ENCODE data around the gene CXCL13. TPM values are rescaled to one million over a fixed set of nuclear protein-coding genes. Genes with fewer than 3 reads are reported as not detected.

Gene CXCL13
- polyA plus RNA-seq, 1 of the 3 experiments (the other 2 are of a cell fraction), result not detected

DNA sequence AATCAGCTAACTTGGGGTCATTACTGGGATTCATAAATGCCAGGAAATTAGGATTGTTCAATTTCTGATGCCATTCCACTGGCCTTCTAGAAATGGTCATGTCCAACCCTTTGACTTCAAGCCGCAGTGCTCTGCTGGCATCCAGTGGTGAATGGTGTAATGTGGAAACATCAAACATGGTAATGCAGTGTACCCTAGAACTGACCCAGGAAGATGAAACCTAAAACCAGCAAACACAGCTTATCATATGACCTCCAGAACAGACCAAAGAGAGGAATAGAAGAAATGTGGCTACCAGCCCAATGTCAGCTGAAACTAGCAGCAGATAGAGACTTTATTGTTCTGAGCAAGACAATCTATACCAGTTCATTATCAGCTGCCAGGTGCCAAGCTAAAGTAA, 13.8 kb downstream of the CXCL13 start:
- no peak overlapping the region for H3K27ac ChIP-seq (ENCODE audit: low read depth in 2 of 2, low read length in 1 of 2)
- no peaks in the 10 kb centered on the region for H3K9me2 ChIP-seq
- POLR2A ChIA-PET, result no interaction called here
- no peak for DNase-seq
- no peak overlapping the region for H3K9ac ChIP-seq
- H3K4me2 ChIP-seq, result no peak overlapping the region
- H3K36me3 ChIP-seq (replicated peaks in 1 of 2; ENCODE audit: control insufficient read depth in 1 of 2, insufficient read depth in 2 of 2, low read length in 1 of 2), result no peaks in the 10 kb centered on the region
- H4K20me1 ChIP-seq (ENCODE audit: insufficient read depth), result no peaks in the 10 kb centered on the region
- H2AFZ ChIP-seq (ENCODE audit: low read depth), result no peak overlapping the region
- no peak overlapping the region for H3K4me3 ChIP-seq (ENCODE audit: low read depth in 2 of 2, low read length in 1 of 2)
- 5% methylated on average over 1 of the region's 1 CpG for WGBS (ENCODE audit: low lambda C conversion rate)
- CTCF ChIA-PET, result interaction anchor here (0.7 to 2.2 kb wide), 16 partner anchors 7 to 234 kb away, joined by 3 to 15 read pairs (median 3); partner anchors contain the start of gene CXCL13
- H3K9me3 ChIP-seq, result no peaks in the 10 kb centered on the region
- H3F3A ChIP-seq (replicated peaks; ENCODE audit: insufficient read depth), result peaks cover 5% of the 10 kb centered on the region
- TF ChIP-seq TCF12 (IDR thresholded peaks at IDR 0.05) (no peak), GABPA (IDR thresholded peaks at IDR 0.05; ENCODE audit: low read depth) (no peak), TAF1 (IDR thresholded peaks at IDR 0.05; ENCODE audit: borderline replicate concordance, low read depth, low read length) (no peak), RFX5 (IDR thresholded peaks at IDR 0.05; ENCODE audit: low read length) (no peak), NRF1 (IDR thresholded peaks at IDR 0.05; ENCODE audit: low read depth, low read length) (no peak), USF2 (IDR thresholded peaks at IDR 0.05; ENCODE audit: borderline replicate concordance, low read depth, low read length) (no peak), CTCF (IDR thresholded peaks at IDR 0.05) (no peak), POLR2AphosphoS5 (IDR thresholded peaks at IDR 0.05; ENCODE audit: low read depth, low read length) (no peak), PBX3 (IDR thresholded peaks at IDR 0.05) (no peak), MXI1 (IDR thresholded peaks at IDR 0.05; ENCODE audit: low read depth, low read length) (no peak)
- TF ChIP-seq, protein P1, sequence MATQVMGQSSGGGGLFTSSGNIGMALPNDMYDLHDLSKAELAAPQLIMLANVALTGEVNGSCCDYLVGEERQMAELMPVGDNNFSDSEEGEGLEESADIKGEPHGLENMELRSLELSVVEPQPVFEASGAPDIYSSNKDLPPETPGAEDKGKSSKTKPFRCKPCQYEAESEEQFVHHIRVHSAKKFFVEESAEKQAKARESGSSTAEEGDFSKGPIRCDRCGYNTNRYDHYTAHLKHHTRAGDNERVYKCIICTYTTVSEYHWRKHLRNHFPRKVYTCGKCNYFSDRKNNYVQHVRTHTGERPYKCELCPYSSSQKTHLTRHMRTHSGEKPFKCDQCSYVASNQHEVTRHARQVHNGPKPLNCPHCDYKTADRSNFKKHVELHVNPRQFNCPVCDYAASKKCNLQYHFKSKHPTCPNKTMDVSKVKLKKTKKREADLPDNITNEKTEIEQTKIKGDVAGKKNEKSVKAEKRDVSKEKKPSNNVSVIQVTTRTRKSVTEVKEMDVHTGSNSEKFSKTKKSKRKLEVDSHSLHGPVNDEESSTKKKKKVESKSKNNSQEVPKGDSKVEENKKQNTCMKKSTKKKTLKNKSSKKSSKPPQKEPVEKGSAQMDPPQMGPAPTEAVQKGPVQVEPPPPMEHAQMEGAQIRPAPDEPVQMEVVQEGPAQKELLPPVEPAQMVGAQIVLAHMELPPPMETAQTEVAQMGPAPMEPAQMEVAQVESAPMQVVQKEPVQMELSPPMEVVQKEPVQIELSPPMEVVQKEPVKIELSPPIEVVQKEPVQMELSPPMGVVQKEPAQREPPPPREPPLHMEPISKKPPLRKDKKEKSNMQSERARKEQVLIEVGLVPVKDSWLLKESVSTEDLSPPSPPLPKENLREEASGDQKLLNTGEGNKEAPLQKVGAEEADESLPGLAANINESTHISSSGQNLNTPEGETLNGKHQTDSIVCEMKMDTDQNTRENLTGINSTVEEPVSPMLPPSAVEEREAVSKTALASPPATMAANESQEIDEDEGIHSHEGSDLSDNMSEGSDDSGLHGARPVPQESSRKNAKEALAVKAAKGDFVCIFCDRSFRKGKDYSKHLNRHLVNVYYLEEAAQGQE (IDR thresholded peaks at IDR 0.05; ENCODE audit: low read depth, low read length), result no peak
- no peaks in the 10 kb centered on the region for H3K79me2 ChIP-seq (ENCODE audit: insufficient read depth)
- H3K4me1 ChIP-seq (ENCODE audit: control insufficient read depth in 1 of 2, insufficient read depth in 2 of 2, low read depth in 1 of 2, low read length in 1 of 2), result no peaks in the 10 kb centered on the region
- peaks cover 33% of the 10 kb centered on the region; the same call in 1 of the 2 replicates for H3K27me3 ChIP-seq (ENCODE audit: insufficient read depth)
